G401.6 (cell line): ENCODE results near the gene ZNF880.
"Not testable (repeated sequence)": the region's sequence is repeated elsewhere in the genome, so short reads cannot be mapped to it uniquely, and the experiment has no call there.

Experiments
- FAIRE-seq: peaks from 2 replicates; lab custom pipeline; 2012; peaks lifted over from hg19 to GRCh38; lab: Jason Lieb, UNC

The ZNF880 gene

GRCh38 chr19:52369559-52370340 is at the start of gene ZNF880:
TSS of gene ZNF880 (plus strand) at chr19:52369923. CDS start at chr19:52369966, 43 bp downstream.
- no peak for FAIRE-seq

GRCh38 chr19:52322429-52322828 is 47.3 kb upstream of the ZNF880 start:
- no peak for FAIRE-seq

GRCh38 chr19:52331757-52332156 is 38.0 kb upstream of the ZNF880 start:
- FAIRE-seq: no peak

GRCh38 chr19:52335768-52336116 is 34.0 kb upstream of the ZNF880 start:
- FAIRE-seq: no peak

GRCh38 chr19:52336117-52336790 is 33.5 kb upstream of the ZNF880 start, which contains the start of gene ZNF610:
TSS of gene ZNF610 (plus strand) at chr19:52336243. CDS start at chr19:52349173, 12,930 bp downstream.
- no peak for FAIRE-seq

GRCh38 chr19:52336791-52337381 is 32.8 kb upstream of the ZNF880 start:
- FAIRE-seq: no peak

GRCh38 chr19:52339022-52339421 is 30.7 kb upstream of the ZNF880 start:
- not testable (repeated sequence) for FAIRE-seq

GRCh38 chr19:52343548-52343947 is 26.2 kb upstream of the ZNF880 start:
- no peak for FAIRE-seq

- FAIRE-seq: no peak
Measured at GRCh38 chr19:52345162-52345561, 24.6 kb upstream of the ZNF880 start.

- no peak for FAIRE-seq
Measured at GRCh38 chr19:52351512-52351911, 18.2 kb upstream of the ZNF880 start.

- no peak for FAIRE-seq
Measured at GRCh38 chr19:52366414-52366824, 3.3 kb upstream of the ZNF880 start.

GRCh38 chr19:52370341-52370710 is 603 bp downstream of the ZNF880 start:
- no peak for FAIRE-seq

GRCh38 chr19:52391135-52391534 is 21.4 kb downstream of the ZNF880 start:
- no peak for FAIRE-seq

GRCh38 chr19:52397310-52398080 is 27.8 kb downstream of the ZNF880 start, which contains the start of gene ZNF528:
TSS of gene ZNF528 (plus strand) at chr19:52397849. CDS start at chr19:52402014, 4,165 bp downstream.
- FAIRE-seq: no peak

GRCh38 chr19:52398081-52398441 is 28.3 kb downstream of the ZNF880 start:
- no peak for FAIRE-seq

- no peak for FAIRE-seq
Measured at GRCh38 chr19:52410276-52410675, 40.6 kb downstream of the ZNF880 start.

GRCh38 chr19:52415711-52416110 is 46.0 kb downstream of the ZNF880 start:
- FAIRE-seq: no peak

- FAIRE-seq: no peak
Measured at GRCh38 chr19:52428937-52429336, 59.2 kb downstream of the ZNF880 start, which contains the start of gene ZNF534. TSS of gene ZNF534 (plus strand) at chr19:52429148. CDS start at chr19:52431475, 2,327 bp downstream.
